ENCODE results near the gene TNS3. TPM values are rescaled to one million over a fixed set of nuclear protein-coding genes. Genes with fewer than 3 reads are reported as not detected.

TNS3 gene
- total RNA-seq, 1 donor from 2014 or later = 41.2 TPM

DNA sequence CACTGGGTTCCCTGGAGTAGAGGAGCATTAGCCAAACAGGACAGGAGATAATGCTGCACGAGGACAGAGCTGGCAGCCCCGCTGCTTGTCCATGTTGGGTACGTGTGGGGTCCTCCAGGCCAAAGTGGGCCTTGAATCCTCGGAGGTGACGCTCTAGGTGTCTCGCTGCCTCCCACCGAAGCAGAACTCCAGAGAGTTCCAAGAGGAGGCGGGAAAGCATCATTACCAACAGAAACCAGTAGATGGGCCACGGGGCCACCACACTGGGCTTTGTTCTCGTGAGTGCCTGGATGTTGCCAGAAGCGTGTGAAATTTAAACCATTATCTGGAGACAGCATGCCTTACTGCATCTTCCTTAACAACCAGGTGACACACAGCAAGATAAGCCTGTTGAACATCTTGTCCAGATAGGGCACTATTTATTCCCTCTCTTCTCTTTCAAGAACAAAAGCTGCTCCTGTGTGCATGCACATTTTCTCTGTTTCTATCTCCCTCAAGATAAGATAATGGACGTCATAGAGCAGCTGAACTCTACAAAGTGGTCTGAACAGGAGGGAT is 56.8 kb downstream of the TNS3 start:
- TF ChIP-seq, protein P1, sequence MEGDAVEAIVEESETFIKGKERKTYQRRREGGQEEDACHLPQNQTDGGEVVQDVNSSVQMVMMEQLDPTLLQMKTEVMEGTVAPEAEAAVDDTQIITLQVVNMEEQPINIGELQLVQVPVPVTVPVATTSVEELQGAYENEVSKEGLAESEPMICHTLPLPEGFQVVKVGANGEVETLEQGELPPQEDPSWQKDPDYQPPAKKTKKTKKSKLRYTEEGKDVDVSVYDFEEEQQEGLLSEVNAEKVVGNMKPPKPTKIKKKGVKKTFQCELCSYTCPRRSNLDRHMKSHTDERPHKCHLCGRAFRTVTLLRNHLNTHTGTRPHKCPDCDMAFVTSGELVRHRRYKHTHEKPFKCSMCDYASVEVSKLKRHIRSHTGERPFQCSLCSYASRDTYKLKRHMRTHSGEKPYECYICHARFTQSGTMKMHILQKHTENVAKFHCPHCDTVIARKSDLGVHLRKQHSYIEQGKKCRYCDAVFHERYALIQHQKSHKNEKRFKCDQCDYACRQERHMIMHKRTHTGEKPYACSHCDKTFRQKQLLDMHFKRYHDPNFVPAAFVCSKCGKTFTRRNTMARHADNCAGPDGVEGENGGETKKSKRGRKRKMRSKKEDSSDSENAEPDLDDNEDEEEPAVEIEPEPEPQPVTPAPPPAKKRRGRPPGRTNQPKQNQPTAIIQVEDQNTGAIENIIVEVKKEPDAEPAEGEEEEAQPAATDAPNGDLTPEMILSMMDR (IDR thresholded peaks at IDR 0.05; ENCODE audit: insufficient read depth, low read length, poor library complexity, severe bottlenecking) = no peak
- Histone ChIP-seq H3K4me3 (ENCODE audit: low read depth, low read length) (no peak overlapping the region), H3K36me3 (ENCODE audit: control insufficient read depth, insufficient read depth, low read length) (peaks cover 1% of the 10 kb centered on the region), H3K27me3 (ENCODE audit: control insufficient read depth, insufficient read depth, low read length) (no peaks in the 10 kb centered on the region)
- no peak for DNase-seq (ENCODE audit: low read depth)

DNA sequence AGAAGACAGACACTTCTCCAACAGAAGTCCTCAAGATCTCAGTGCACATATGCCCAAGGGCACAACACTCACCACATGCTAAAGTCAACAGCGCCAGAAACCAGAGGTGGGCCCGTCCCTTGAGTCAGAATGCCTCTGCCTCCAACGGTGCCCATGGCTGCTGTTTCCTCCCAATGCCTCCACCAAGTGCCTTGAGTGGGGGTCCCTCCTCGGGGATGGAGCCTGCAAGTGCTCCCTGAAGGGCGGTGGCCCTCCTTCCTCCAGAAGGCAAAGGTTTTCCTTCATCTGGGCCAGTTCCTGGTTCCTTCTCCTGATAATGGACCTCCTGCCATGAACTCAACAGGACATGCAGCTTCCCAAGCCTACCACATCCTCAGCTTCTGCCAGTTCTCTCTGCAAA is 58.5 kb downstream of the TNS3 start:
- Histone ChIP-seq H3K27me3 (ENCODE audit: control insufficient read depth, insufficient read depth, low read length) (no peaks in the 10 kb centered on the region), H3K36me3 (ENCODE audit: control insufficient read depth, insufficient read depth, low read length) (peaks cover 1% of the 10 kb centered on the region), H3K4me3 (ENCODE audit: low read depth, low read length) (no peak overlapping the region)
- TF ChIP-seq, protein P1 (IDR thresholded peaks at IDR 0.05; ENCODE audit: insufficient read depth, low read length, poor library complexity, severe bottlenecking) = no peak
- DNase-seq (ENCODE audit: low read depth) = no peak

DNA sequence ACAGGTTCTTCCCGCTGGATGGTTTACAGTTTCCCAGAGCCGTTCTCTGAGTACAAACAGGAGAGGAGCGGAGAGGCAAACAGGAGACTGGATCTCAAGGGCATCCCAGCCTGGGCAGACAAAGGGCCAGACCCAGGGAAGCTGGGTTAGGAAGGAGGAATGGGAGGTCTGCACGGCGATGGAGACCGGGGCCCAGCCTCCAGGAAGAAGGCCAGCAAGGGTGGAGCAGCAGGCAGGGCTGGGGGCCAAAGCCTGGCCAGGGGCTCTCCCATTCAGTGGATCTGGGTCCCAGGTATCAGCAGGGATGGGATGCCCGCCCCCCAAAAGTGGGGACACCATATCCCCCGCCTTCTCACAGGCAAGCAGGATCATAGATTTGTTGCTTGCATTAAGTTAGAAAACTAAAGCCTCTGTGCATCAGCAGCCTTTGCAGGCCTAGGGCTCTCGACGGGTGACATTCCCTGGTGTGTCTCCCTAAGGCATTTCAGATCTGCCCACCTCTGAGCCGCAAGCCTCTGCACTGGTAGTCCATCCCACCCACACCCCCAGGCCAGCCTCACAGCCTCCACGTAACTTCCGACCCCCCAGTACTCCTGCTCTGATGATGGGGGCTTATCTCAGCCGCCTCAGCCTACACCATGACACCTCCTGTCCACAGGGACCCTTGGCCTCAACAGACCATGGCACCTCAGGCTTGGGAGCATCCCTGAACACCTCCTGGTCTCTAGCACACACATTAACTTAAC is 59.9 kb downstream of the TNS3 start:
- DNase-seq (ENCODE audit: low read depth) = no peak
- Histone ChIP-seq H3K27me3 (ENCODE audit: control insufficient read depth, insufficient read depth, low read length) (no peaks in the 10 kb centered on the region), H3K36me3 (ENCODE audit: control insufficient read depth, insufficient read depth, low read length) (peaks cover 2% of the 10 kb centered on the region), H3K4me3 (ENCODE audit: low read depth, low read length) (no peak overlapping the region)
- TF ChIP-seq, protein P1 (IDR thresholded peaks at IDR 0.05; ENCODE audit: insufficient read depth, low read length, poor library complexity, severe bottlenecking) = no peak

DNA sequence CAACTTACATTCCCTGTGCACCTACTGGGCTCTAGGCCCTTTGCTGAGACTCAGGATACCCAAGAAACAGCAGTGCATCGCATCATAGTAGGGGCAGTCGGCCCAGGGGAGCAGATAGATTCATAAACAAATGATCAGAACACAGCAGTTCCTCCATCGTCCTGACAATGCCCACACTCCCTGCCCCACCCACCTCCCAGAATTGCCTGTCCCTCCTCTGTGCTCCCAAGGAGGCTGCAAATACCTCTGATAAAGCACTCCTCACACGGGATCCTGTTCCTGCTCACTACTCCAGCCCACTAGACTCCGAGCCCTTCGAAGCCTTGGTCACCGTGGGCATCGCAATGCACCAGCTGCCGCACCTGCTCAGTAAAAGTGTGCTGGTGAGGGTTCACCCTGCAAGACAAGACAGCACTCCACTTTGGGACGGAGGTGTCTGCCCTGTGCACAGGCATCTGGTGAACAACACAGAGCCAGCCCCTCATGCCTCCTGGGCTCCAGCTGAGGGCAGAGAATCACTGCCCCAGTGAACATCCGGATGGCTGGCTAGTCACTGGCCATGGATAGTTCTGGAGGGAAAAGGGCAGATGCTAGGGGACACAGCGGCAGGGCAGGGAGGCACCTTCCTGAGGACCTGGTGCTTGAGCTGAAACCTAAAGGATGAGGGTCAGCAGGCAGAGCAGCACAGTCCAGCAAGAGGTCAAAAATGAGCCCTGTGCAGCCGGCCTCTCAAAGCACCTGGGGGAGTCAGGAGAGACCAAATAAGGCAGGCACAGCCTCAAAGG is 60.7 kb downstream of the TNS3 start:
- no peak for DNase-seq (ENCODE audit: low read depth)
- Histone ChIP-seq H3K27me3 (ENCODE audit: control insufficient read depth, insufficient read depth, low read length) (no peaks in the 10 kb centered on the region), H3K4me3 (ENCODE audit: low read depth, low read length) (no peak overlapping the region), H3K36me3 (ENCODE audit: control insufficient read depth, insufficient read depth, low read length) (peaks cover 2% of the 10 kb centered on the region)
- TF ChIP-seq, protein P1 (IDR thresholded peaks at IDR 0.05; ENCODE audit: insufficient read depth, low read length, poor library complexity, severe bottlenecking) = no peak

DNA sequence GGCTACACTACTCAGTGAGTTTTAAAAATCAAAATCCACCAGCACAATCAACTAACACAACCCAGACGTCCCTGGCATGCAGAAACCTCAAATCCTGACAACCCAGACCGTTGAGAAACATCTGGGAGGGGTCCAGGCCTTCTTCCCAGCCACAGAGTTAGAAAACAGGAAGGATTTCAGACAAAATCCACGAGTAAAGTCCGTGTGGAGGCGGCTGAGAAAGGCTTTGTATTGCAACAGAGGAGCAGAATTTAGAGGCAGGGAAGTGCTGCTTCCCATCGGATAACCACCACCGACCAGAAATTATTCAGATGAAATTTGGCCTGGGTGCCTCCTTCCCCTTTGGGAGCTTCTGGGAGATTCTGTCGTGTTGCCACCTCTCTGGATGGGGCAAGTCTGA is 61.5 kb downstream of the TNS3 start:
- no peak for DNase-seq (ENCODE audit: low read depth)
- TF ChIP-seq, protein P1 (IDR thresholded peaks at IDR 0.05; ENCODE audit: insufficient read depth, low read length, poor library complexity, severe bottlenecking) = no peak
- Histone ChIP-seq H3K27me3 (ENCODE audit: control insufficient read depth, insufficient read depth, low read length) (no peaks in the 10 kb centered on the region), H3K4me3 (ENCODE audit: low read depth, low read length) (no peak overlapping the region), H3K36me3 (ENCODE audit: control insufficient read depth, insufficient read depth, low read length) (peaks cover 2% of the 10 kb centered on the region)
